Colonic mucosa (tissue), 4 donors: ENCODE results near the gene SOX18. TPM values are rescaled to one million over a fixed set of nuclear protein-coding genes. Genes with fewer than 3 reads are reported as not detected.

Experiments used
- DNase-seq: peaks from one replicate; pipeline ENCODE4 v3.0.0-alpha.2; 2020
- H3K27ac ChIP-seq: fragments of 200-600 bp; one replicate; pipeline ENCODE4 v1.8.0; 2021
- H3K27me3 ChIP-seq: fragments of 200-600 bp; one replicate; pipeline ENCODE4 v1.8.0; 2021
- H3K36me3 ChIP-seq: fragments of 200-600 bp; one replicate; pipeline ENCODE4 v1.8.0; 2021
- H3K4me1 ChIP-seq: fragments of 200-600 bp; one replicate; pipeline ENCODE4 v1.8.0; 2021; ENCODE audit warnings: mild to moderate bottlenecking
- H3K4me3 ChIP-seq: fragments of 200-600 bp; one replicate; pipeline ENCODE4 v1.8.0; 2021
- H3K9ac ChIP-seq, 2 donors: one replicate each; pipeline ENCODE4 v1.7.0; 2013; ENCODE audit warnings: control low read depth in 2 of 2, low read depth in 2 of 2, low read length in 2 of 2
- H3K9me3 ChIP-seq: fragments of 200-600 bp; one replicate; pipeline ENCODE4 v1.8.0; 2021
- intact Hi-C: fragments of 100-400 bp; cut with DNase I; formaldehyde crosslinking; loops from one replicate; pipeline ENCODE4 v1.14.1; 2022
- total RNA-seq, 2 donors: library from RNA; stranded (reverse); fragmentation: NEBNext Ultra II Directional in 1 of 2; extraction: Animal tissue kit (Norgen Biotek cat#: 25700) in 1 of 2; gene quantifications; one replicate each; pipeline ENCODE4 v1.2.1, GENCODE V29; 2021
- TF ChIP-seq, protein P1 (sequence below): fragments of 200-600 bp; IDR thresholded peaks from one replicate; pipeline ENCODE4 v1.8.0; 2022; ENCODE audit warnings: antibody characterized with exemption, mild to moderate bottlenecking
- donor health status: healthy.
- donor health status: DM: no; HTN: no; CAD: no.
- donor health status: DM: no; HTN: no; CAD: no.

Gene SOX18
- total RNA-seq, 2 donors from 2014 or later = 8.4 to 26.8 TPM

DNA sequence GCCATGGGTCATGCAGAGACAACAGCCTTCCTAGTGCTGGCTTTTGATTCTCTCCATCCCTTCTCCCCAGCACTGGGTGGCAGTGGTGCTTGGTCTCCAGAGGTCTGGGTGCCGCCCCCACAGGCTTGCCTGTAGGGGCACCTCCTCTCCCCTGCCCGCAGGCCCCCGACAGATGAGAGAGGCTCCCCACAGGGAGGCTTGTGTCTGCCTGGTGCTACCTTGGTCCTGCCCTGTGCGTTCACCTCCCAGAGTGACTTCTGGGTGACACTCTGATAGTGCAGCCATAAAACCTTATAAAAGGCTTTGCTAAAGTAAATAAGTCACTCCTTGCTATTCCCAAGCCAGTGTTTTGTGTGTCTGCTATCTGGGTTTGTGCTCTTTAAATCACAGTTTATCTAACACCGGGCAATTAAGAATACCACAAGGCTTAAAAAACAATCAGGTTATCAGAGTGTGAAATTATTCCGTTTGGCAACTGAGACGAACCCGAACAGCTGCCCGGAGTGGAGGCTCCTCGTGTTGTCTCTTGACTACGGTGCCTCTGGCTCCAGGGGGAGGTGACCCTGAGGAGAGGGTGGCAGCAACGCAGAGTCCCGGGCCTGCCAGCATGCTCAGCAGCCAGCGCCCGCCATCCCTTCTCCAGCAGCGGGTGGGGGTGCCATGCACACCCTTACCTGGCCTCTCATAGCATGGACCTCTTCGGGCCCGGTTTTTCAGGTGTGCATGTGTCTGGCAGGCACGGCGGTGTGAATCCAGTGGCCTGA is 18.9 kb downstream of the SOX18 start:
- Histone ChIP-seq H3K27ac (no peak overlapping the region), H3K4me3 (no peak overlapping the region), H3K36me3 (peaks cover 30% of the 10 kb centered on the region), H3K9ac (no peak overlapping the region), H3K27me3 (no peaks in the 10 kb centered on the region), H3K4me1 (peaks cover 10% of the 10 kb centered on the region), H3K9me3 (no peaks in the 10 kb centered on the region)
- intact Hi-C loops = no loop called here
- peak; percentile 63 for DNase-seq
- TF ChIP-seq, protein P1, sequence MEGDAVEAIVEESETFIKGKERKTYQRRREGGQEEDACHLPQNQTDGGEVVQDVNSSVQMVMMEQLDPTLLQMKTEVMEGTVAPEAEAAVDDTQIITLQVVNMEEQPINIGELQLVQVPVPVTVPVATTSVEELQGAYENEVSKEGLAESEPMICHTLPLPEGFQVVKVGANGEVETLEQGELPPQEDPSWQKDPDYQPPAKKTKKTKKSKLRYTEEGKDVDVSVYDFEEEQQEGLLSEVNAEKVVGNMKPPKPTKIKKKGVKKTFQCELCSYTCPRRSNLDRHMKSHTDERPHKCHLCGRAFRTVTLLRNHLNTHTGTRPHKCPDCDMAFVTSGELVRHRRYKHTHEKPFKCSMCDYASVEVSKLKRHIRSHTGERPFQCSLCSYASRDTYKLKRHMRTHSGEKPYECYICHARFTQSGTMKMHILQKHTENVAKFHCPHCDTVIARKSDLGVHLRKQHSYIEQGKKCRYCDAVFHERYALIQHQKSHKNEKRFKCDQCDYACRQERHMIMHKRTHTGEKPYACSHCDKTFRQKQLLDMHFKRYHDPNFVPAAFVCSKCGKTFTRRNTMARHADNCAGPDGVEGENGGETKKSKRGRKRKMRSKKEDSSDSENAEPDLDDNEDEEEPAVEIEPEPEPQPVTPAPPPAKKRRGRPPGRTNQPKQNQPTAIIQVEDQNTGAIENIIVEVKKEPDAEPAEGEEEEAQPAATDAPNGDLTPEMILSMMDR = no peak

DNA sequence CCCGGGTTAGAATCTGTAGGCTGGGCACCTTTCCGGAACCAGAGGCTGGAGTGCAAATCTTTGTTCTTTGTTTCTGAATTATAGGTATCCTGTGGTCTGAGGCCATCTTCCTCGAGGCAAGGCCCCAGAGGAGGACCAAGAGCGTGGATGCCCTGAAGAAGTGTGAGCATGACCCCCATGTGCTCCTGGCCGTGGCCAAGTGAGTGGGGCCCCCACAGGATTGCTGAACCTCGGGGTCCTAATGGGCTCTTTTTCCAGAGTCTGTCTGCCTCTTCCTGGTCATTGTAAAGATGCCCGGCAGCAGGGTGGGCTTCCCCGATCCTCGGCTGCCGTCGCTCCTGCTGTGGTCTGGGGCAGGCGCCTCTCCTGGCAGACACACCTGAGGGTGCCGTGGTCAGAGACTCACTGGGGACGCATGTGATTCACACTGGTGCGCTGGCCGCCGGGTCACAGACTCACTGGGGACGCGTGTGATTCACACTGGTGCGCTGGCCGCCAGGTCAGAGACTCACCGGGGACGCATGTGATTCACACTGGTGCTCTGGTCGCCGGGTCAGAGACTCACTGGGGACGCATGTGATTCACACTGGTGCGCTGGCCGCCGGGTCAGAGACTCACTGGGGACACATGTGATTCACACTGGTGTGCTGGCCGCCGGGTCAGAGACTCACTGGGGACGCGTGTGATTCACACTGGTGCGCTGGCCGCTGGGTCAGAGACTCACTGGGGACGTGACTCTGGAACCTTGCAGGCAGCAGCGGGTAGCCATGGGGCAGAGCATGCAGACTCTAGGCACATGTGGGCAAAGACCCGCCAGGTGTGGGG is 19.9 kb downstream of the SOX18 start:
- Histone ChIP-seq H3K27me3 (no peaks in the 10 kb centered on the region), H3K9ac (no peak overlapping the region), H3K36me3 (peaks cover 40% of the 10 kb centered on the region), H3K4me1 (peaks cover 13% of the 10 kb centered on the region), H3K4me3 (no peak overlapping the region), H3K9me3 (no peaks in the 10 kb centered on the region), H3K27ac (no peak overlapping the region)
- intact Hi-C loops = no loop called here
- TF ChIP-seq, protein P1 = no peak
- DNase-seq = no peak

DNA sequence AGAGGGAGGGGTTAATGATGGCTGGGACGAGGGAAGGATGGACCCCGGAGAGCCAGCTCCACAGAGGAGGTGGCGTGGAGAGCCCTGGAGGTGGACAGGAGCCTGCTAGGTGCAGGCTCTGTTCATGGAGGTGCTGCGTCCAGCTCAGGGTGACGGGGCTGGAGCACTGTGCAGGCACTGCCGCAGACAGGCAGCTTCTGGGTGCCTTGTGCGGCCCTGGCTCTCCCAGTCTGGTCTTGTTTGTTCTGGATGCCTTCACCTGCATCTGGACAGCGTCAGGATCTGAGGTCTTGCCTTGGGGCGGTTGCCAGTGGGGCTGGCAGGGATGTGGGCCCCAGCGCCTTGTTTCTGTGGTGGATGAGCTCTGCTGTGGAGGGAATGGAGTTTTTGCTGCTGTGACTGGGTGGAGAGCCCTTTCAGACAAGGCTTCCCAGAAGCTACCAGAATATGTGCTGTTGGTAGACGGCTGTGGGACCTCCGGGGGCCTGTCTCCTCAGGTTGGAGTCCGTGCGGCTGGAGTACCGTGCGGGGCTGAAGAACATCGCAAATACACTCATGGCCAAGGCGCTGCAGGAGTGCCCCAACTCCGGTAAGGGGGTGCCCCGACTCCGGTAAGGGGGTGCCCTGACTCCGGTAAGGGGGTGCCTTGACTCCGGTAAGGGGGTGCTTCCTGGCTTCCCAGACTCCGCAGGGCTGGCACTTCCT is 21.3 kb downstream of the SOX18 start:
- H3K36me3 ChIP-seq = peaks cover 42% of the 10 kb centered on the region
- H3K9ac ChIP-seq = no peak overlapping the region
- no peaks in the 10 kb centered on the region for H3K9me3 ChIP-seq
- no peak overlapping the region for H3K4me3 ChIP-seq
- TF ChIP-seq, protein P1 = no peak
- peaks cover 22% of the 10 kb centered on the region for H3K4me1 ChIP-seq
- intact Hi-C loops = no loop called here
- H3K27me3 ChIP-seq = no peaks in the 10 kb centered on the region
- DNase-seq = no peak
- no peak overlapping the region for H3K27ac ChIP-seq

DNA sequence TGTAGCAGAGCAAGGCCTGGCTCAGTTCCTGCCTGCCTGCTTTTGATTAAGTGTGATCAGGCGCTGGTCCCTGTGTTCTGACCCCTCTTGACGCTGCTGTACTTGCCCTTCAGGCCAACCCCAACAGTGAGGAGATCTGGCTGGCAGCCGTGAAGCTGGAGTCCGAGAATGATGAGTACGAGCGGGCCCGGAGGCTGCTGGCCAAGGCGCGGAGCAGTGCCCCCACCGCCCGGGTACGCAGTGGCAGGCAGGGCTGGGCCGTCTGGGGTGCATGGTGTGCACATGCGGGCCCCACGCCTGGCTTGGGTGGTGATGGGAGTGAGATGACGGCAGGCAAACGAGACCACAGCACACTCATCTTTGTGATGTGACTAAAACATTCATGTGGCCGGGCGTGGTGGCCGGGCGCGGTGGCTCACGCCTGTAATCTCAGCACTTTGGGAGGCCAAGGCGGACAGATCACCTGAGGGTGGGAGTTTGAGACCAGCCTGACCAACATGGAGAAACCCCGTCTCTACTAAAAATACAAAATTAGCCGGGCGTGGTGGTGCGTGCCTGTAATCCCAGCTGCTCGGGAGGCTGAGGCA is 23.5 kb downstream of the SOX18 start:
- intact Hi-C loops = no loop called here
- no peak overlapping the region for H3K27ac ChIP-seq
- TF ChIP-seq, protein P1 = no peak
- H3K27me3 ChIP-seq = no peaks in the 10 kb centered on the region
- no peak overlapping the region for H3K4me3 ChIP-seq
- H3K9me3 ChIP-seq = no peaks in the 10 kb centered on the region
- H3K36me3 ChIP-seq = peaks cover 45% of the 10 kb centered on the region
- peaks cover 22% of the 10 kb centered on the region for H3K4me1 ChIP-seq
- H3K9ac ChIP-seq = no peak overlapping the region
- DNase-seq = no peak
